HEK293 (cell line): Measurements from ENCODE around the gene SIGLEC12.

Experiments
- CTCF ChIA-PET: fragments of 350-600 bp; formaldehyde crosslinking; extraction: SDS; loops from one replicate; lab custom pipeline; 2021; ENCODE audit warnings: antibody characterized with exemption; lab: Yijun Ruan, JAX
- POLR2A ChIA-PET: fragments of 300-600 bp; formaldehyde crosslinking; extraction: SDS; loops from one replicate; lab custom pipeline; 2020; ENCODE audit warnings: antibody characterized with exemption, inconsistent platforms; lab: Yijun Ruan, JAX
- H3K27ac ChIP-seq: fragments of 200-500 bp; sonication (Bioruptor generic); 2 replicates; pipeline ENCODE4 v1.5.1; 2014; ENCODE audit warnings: low read depth, low read length, control low read depth, inconsistent platforms; ENCODE audit errors: extremely low read depth
- H3K36me3 ChIP-seq, 2 experiments: fragments of 200-500 bp in 1 of 2; sonication (Bioruptor generic) in 1 of 2; 1 replicate in 1 of 2; 2 replicates in 1 of 2; pipeline ENCODE4 v1.5.1; 2014 to 2017; ENCODE audit warnings: inconsistent platforms in 2 of 2, low read length in 2 of 2; ENCODE audit not compliant: control insufficient read depth in 2 of 2, insufficient read depth in 1 of 2
- H3K4me1 ChIP-seq: fragments of 200-500 bp; sonication (Bioruptor generic); 2 replicates; pipeline ENCODE4 v1.5.1; 2014; ENCODE audit warnings: mild to moderate bottlenecking, low read length, inconsistent platforms; ENCODE audit not compliant: control insufficient read depth, insufficient read depth
- H3K4me3 ChIP-seq: 2 replicates; pipeline ENCODE4 v1.5.1; 2011; ENCODE audit warnings: low read depth, mild to moderate bottlenecking, control low read depth, low read length, moderate library complexity
- H3K9me3 ChIP-seq: fragments of 200-500 bp; sonication (Bioruptor generic); 2 replicates; pipeline ENCODE4 v1.5.1; 2014; ENCODE audit warnings: low read depth, low read length, inconsistent platforms; ENCODE audit not compliant: control insufficient read depth, insufficient read depth
- HOXC10 ChIP-seq: sonication (generic); formaldehyde crosslinking; IDR thresholded peaks from 2 replicates; pipeline ENCODE4 v1.8.1; 2023; ENCODE audit warnings: mild to moderate bottlenecking, missing genetic modification reagents
- HOXD13 ChIP-seq: sonication (generic); formaldehyde crosslinking; IDR thresholded peaks from 2 replicates; pipeline ENCODE4 v1.8.0; 2022; ENCODE audit warnings: missing genetic modification reagents, borderline replicate concordance
- MYNN ChIP-seq: fragments of 450-650 bp; formaldehyde crosslinking; IDR thresholded peaks from 2 replicates; pipeline ENCODE4 v1.5.1; 2016; ENCODE audit warnings: missing biosample characterization, missing genetic modification characterization, borderline replicate concordance
- ZNF121 ChIP-seq: fragments of 450-650 bp; formaldehyde crosslinking; IDR thresholded peaks from 2 replicates; pipeline ENCODE4 v1.5.1; 2016; ENCODE audit warnings: missing biosample characterization, missing genetic modification characterization
- ZNF132 ChIP-seq: fragments of 450-650 bp; formaldehyde crosslinking; IDR thresholded peaks from 2 replicates; pipeline ENCODE4 v1.5.1; 2017; ENCODE audit warnings: missing biosample characterization, missing genetic modification characterization, borderline replicate concordance
- ZNF138 ChIP-seq: fragments of 450-650 bp; formaldehyde crosslinking; IDR thresholded peaks from 2 replicates; pipeline ENCODE4 v1.5.1; 2016; ENCODE audit warnings: missing biosample characterization, missing genetic modification characterization, borderline replicate concordance
- ZNF155 ChIP-seq: fragments of 450-650 bp; formaldehyde crosslinking; IDR thresholded peaks from 2 replicates; pipeline ENCODE4 v1.5.1; 2016; ENCODE audit warnings: missing biosample characterization, missing genetic modification characterization
- ZNF221 ChIP-seq: fragments of 450-650 bp; formaldehyde crosslinking; IDR thresholded peaks from 2 replicates; pipeline ENCODE4 v1.5.1; 2017; ENCODE audit warnings: missing biosample characterization, missing genetic modification characterization, borderline replicate concordance
- ZNF335 ChIP-seq: fragments of 450-650 bp; formaldehyde crosslinking; conservative IDR thresholded peaks from 2 replicates; pipeline ENCODE4 v1.5.1; 2016; ENCODE audit warnings: missing biosample characterization, missing genetic modification characterization
- ZNF341 ChIP-seq: fragments of 450-650 bp; formaldehyde crosslinking; IDR thresholded peaks from 2 replicates; pipeline ENCODE4; 2016; ENCODE audit warnings: low read depth, missing biosample characterization, missing genetic modification characterization
- ZNF426 ChIP-seq: fragments of 450-650 bp; formaldehyde crosslinking; IDR thresholded peaks from 2 replicates; pipeline ENCODE4 v1.5.1; 2017; ENCODE audit warnings: missing biosample characterization, missing genetic modification characterization, mild to moderate bottlenecking, inconsistent platforms, moderate library complexity
- ZNF544 ChIP-seq: fragments of 450-650 bp; formaldehyde crosslinking; IDR thresholded peaks from 2 replicates; pipeline ENCODE4 v1.5.0; 2017; ENCODE audit warnings: missing biosample characterization, missing genetic modification characterization
- ZNF596 ChIP-seq: fragments of 450-650 bp; IDR thresholded peaks from 2 replicates; pipeline ENCODE4 v1.5.0; 2018; ENCODE audit warnings: missing biosample characterization, mild to moderate bottlenecking, missing genetic modification characterization, moderate library complexity
- ZNF610 ChIP-seq: fragments of 450-650 bp; formaldehyde crosslinking; IDR thresholded peaks from 2 replicates; pipeline ENCODE4 v1.5.1; 2016; ENCODE audit warnings: missing biosample characterization, missing genetic modification characterization, borderline replicate concordance
- ZNF670 ChIP-seq: fragments of 450-650 bp; formaldehyde crosslinking; IDR thresholded peaks from 2 replicates; pipeline ENCODE4 v1.5.1; 2016; ENCODE audit warnings: missing biosample characterization, missing genetic modification characterization, low read depth
- ZXDB ChIP-seq: fragments of 450-650 bp; formaldehyde crosslinking; IDR thresholded peaks from 2 replicates; pipeline ENCODE4 v1.5.1; 2016; ENCODE audit warnings: missing biosample characterization, missing genetic modification characterization
- TF ChIP-seq, protein P1 (sequence below): fragments of 450-650 bp; formaldehyde crosslinking; conservative IDR thresholded peaks from 2 replicates; pipeline ENCODE4 v1.5.1; 2016; ENCODE audit warnings: low read depth, missing biosample characterization, missing genetic modification characterization
- TF ChIP-seq, protein P2 (sequence below): fragments of 450-650 bp; formaldehyde crosslinking; IDR thresholded peaks from 2 replicates; pipeline ENCODE4 v1.5.1; 2016; ENCODE audit warnings: missing biosample characterization, missing genetic modification characterization
- TF ChIP-seq, protein P3 (sequence below): fragments of 450-650 bp; formaldehyde crosslinking; IDR thresholded peaks from 2 replicates; pipeline ENCODE4 v1.5.1; 2016; ENCODE audit warnings: missing biosample characterization, missing genetic modification characterization, borderline replicate concordance
- TF ChIP-seq, protein P4 (sequence below): fragments of 450-650 bp; formaldehyde crosslinking; IDR thresholded peaks from 2 replicates; pipeline ENCODE4 v1.5.1; 2016; ENCODE audit warnings: missing biosample characterization, missing genetic modification characterization

The SIGLEC12 gene

DNA sequence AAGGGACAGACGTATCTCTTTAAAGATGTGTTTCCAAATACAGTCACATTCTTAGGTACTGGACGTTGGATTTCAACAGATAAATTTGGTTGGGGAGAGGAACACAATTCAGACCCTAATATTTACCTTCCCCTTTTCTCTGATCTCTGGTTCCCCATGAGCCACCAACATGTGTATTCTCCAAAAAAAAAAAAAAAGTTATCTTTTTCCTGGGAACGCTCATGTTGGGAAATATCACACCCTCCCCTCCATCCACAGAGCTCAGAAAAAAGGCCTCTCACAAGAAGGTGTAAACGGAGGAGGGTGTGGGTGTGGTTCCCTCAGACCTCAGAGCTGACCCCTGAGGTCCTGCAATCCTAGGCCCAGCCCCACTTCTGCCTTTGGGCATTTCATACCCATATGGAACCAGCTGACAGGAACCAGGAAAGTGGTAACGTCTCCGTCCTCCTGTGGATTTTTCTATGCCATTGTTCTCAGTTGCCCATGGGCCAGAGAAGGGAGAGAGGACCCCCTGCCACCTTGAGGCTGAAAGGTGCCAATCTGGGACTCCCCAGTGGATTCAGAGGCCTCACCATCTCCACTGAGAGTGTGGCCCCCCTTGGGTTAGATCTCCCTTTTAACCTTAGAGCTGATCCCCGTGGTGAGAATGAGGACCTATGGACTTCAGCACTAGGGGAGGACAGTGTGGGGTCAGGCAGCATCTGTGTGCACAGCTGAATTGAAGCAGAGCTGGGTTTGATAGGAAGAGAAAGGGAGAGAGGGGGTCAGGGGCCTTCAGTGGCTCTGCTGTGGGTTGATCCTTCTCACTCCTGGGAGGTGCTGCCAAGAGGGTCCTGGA, 8.4 kb upstream of the SIGLEC12 start (continued):
- TF ChIP-seq, protein P1, sequence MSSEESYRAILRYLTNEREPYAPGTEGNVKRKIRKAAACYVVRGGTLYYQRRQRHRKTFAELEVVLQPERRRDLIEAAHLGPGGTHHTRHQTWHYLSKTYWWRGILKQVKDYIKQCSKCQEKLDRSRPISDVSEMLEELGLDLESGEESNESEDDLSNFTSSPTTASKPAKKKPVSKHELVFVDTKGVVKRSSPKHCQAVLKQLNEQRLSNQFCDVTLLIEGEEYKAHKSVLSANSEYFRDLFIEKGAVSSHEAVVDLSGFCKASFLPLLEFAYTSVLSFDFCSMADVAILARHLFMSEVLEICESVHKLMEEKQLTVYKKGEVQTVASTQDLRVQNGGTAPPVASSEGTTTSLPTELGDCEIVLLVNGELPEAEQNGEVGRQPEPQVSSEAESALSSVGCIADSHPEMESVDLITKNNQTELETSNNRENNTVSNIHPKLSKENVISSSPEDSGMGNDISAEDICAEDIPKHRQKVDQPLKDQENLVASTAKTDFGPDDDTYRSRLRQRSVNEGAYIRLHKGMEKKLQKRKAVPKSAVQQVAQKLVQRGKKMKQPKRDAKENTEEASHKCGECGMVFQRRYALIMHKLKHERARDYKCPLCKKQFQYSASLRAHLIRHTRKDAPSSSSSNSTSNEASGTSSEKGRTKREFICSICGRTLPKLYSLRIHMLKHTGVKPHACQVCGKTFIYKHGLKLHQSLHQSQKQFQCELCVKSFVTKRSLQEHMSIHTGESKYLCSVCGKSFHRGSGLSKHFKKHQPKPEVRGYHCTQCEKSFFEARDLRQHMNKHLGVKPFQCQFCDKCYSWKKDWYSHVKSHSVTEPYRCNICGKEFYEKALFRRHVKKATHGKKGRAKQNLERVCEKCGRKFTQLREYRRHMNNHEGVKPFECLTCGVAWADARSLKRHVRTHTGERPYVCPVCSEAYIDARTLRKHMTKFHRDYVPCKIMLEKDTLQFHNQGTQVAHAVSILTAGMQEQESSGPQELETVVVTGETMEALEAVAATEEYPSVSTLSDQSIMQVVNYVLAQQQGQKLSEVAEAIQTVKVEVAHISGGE (tag by site-specific recombination), result no peak
- TF ChIP-seq ZNF121 (tag by site-specific recombination), result no peak

DNA sequence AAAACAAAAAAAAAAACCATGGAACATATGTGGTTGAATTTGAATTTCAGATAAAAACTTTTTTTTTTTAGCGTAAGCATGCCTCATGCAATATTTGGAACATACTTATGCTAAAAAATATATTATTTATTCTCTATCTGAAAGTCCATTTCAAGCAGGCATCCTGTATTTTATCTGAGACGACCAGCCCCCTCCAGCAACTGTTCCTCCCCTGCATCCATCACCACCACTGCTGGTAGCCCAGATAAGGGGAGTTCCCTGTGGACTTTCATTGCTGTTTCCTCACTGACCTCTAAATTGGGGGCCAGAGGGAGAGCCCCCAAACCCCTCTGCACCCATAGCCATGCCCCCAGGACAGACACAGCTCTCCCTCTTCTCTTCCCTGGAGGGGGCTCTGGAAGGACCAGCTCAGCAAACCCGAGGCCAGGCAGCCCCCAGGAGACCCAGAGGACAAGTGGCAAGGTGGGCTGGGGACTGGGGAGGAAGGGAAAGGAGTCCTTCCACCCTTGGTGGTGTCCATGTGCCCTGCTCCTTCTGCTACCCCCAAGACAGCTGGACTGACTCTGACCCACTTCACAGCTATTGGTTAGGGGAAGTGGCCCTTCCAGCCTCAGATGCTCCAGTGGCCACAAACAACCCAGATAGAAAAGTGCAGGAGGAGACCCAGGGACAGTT, 6.6 kb upstream of the SIGLEC12 start:
- H3K9me3 ChIP-seq, result no peaks in the 10 kb centered on the region
- no peaks in the 10 kb centered on the region for H3K4me1 ChIP-seq
- TF ChIP-seq ZNF426 (tag by site-specific recombination), result no peak
- H3K36me3 ChIP-seq, result no peaks in the 10 kb centered on the region
- H3K4me3 ChIP-seq, result no peak overlapping the region
- CTCF ChIA-PET, result interaction anchor here (1.3 kb wide), 1 partner anchor 168 kb away, joined by 3 read pairs; no protein-coding TSS in a partner anchor
- POLR2A ChIA-PET, result interaction anchor here (0.6 kb wide), 1 partner anchor 42 kb away, joined by 4 read pairs; no protein-coding TSS in a partner anchor
- no peak overlapping the region for H3K27ac ChIP-seq

DNA sequence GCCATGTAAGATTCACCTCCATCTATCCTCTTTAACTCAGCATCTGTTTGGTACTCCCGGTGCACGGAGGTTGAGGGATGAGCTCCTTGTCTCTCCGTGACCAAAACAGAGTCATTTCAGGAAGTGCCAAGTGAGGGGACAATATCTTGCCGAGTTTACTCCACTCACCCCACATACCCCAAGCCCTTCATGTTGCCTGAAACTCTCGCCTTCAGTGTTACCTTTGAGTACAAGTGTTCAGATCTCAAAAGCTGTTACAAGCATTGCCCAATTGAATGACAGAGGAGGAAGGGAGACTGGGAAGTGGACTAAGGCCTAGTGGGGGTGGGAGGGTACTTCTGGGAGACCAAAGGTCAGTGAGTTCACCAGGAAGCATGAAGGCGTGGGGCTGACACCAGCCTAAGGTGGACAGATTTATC, 6.0 kb upstream of the SIGLEC12 start:
- H3K36me3 ChIP-seq, result no peaks in the 10 kb centered on the region
- CTCF ChIA-PET, result interaction anchor here (0.8 to 5.7 kb wide), 3 partner anchors 8 to 169 kb away, joined by 3 to 48 read pairs (median 3); no protein-coding TSS in a partner anchor

DNA sequence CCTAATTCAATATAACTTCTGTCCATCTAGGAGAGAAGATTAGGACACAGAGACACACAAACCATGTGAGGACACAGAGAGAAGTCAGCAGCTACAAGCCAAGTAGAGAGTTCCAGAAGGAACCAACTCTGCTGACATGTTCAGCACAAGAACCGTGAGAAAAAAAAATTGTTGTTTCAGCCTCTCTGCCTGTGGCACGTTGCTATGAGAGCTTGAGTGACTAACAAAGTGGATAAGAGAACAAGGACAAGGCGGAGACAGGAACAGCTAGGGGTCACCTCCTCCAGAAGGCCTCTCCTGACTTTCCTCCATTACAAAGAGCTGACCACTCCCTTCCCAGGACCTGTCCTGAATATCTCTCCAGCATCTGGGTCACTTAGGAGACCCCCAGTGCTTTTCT, 5.6 kb upstream of the SIGLEC12 start:
- Histone ChIP-seq H3K27ac (no peak overlapping the region), H3K4me1 (no peaks in the 10 kb centered on the region), H3K4me3 (no peak overlapping the region), H3K36me3 (no peaks in the 10 kb centered on the region), H3K9me3 (no peaks in the 10 kb centered on the region)
- ChIA-PET POLR2A (interaction anchor here (0.6 kb wide), 2 partner anchors 43 to 74 kb away, joined by 3 to 4 read pairs; no protein-coding TSS in a partner anchor), CTCF (interaction anchor here (0.8 to 5.7 kb wide), 3 partner anchors 8 to 169 kb away, joined by 3 to 48 read pairs (median 3); no protein-coding TSS in a partner anchor)
- TF ChIP-seq ZNF670 (tag by site-specific recombination) (no peak), ZNF596 (no peak), ZNF138 (no peak), ZNF132 (tag by site-specific recombination) (no peak), ZNF610 (tag by site-specific recombination) (no peak), ZXDB (tag by site-specific recombination) (no peak), MYNN (tag by site-specific recombination) (no peak), ZNF544 (tag by site-specific recombination) (no peak), HOXC10 (CRISPR knock-in tag) (no peak), ZNF221 (no peak)
- TF ChIP-seq, protein P2, sequence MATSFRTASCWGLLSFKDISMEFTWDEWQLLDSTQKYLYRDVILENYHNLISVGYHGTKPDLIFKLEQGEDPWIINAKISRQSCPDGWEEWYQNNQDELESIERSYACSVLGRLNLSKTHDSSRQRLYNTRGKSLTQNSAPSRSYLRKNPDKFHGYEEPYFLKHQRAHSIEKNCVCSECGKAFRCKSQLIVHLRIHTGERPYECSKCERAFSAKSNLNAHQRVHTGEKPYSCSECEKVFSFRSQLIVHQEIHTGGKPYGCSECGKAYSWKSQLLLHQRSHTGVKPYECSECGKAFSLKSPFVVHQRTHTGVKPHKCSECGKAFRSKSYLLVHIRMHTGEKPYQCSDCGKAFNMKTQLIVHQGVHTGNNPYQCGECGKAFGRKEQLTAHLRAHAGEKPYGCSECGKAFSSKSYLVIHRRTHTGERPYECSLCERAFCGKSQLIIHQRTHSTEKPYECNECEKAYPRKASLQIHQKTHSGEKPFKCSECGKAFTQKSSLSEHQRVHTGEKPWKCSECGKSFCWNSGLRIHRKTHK, result no peak
- TF ChIP-seq, protein P3, sequence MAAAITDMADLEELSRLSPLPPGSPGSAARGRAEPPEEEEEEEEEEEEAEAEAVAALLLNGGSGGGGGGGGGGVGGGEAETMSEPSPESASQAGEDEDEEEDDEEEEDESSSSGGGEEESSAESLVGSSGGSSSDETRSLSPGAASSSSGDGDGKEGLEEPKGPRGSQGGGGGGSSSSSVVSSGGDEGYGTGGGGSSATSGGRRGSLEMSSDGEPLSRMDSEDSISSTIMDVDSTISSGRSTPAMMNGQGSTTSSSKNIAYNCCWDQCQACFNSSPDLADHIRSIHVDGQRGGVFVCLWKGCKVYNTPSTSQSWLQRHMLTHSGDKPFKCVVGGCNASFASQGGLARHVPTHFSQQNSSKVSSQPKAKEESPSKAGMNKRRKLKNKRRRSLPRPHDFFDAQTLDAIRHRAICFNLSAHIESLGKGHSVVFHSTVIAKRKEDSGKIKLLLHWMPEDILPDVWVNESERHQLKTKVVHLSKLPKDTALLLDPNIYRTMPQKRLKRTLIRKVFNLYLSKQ (tag by site-specific recombination), result no peak
- TF ChIP-seq, protein P4, sequence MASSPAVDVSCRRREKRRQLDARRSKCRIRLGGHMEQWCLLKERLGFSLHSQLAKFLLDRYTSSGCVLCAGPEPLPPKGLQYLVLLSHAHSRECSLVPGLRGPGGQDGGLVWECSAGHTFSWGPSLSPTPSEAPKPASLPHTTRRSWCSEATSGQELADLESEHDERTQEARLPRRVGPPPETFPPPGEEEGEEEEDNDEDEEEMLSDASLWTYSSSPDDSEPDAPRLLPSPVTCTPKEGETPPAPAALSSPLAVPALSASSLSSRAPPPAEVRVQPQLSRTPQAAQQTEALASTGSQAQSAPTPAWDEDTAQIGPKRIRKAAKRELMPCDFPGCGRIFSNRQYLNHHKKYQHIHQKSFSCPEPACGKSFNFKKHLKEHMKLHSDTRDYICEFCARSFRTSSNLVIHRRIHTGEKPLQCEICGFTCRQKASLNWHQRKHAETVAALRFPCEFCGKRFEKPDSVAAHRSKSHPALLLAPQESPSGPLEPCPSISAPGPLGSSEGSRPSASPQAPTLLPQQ, result no peak

More for the DNA sequence above, 6.0 kb upstream of the SIGLEC12 start:
- TF ChIP-seq HOXC10 (CRISPR knock-in tag), result no peak
- TF ChIP-seq ZNF335 (tag by site-specific recombination), result no peak
- TF ChIP-seq ZNF155 (tag by site-specific recombination), result no peak
- no peak for TF ChIP-seq ZNF132 (tag by site-specific recombination)
- no peak for TF ChIP-seq ZNF341
- no peak for TF ChIP-seq HOXD13 (CRISPR knock-in tag)
- TF ChIP-seq ZXDB (tag by site-specific recombination), result no peak
- Histone ChIP-seq H3K4me1 (no peaks in the 10 kb centered on the region), H3K4me3 (no peak overlapping the region), H3K27ac (no peak overlapping the region), H3K9me3 (no peaks in the 10 kb centered on the region)
- POLR2A ChIA-PET, result interaction anchor here (0.6 kb wide), 2 partner anchors 42 to 75 kb away, joined by 3 to 4 read pairs; no protein-coding TSS in a partner anchor
